Peyer's patch (tissue), 4 donors: ENCODE data around the gene DCC. TPM values are rescaled to one million over a fixed set of nuclear protein-coding genes. Genes with fewer than 3 reads are reported as not detected.

Source experiments
- DNase-seq, 3 donors: peaks; one replicate each; pipeline ENCODE4 v3.0.0-alpha.2; 2017 to 2019
- H3K27ac ChIP-seq, 4 donors: fragments of 200-600 bp; sonication (generic); one replicate each; pipeline ENCODE4 v1.5.1; 2016 to 2019
- H3K27me3 ChIP-seq, 2 donors: fragments of 200-600 bp; sonication (generic); one replicate each; pipeline ENCODE4 v1.5.1; 2019
- H3K36me3 ChIP-seq, 3 donors: fragments of 200-600 bp; sonication (generic); one replicate each; pipeline ENCODE4 v1.5.1; 2016 to 2019
- H3K4me1 ChIP-seq, 4 donors: fragments of 200-600 bp; sonication (generic); one replicate each; pipeline ENCODE4 v1.5.1; 2016 to 2019
- H3K4me3 ChIP-seq, 4 donors: fragments of 200-600 bp; sonication (generic); 1 replicate in 3 of 4; 2 replicates in 1 of 4; pipeline ENCODE4 v1.5.1; 2016 to 2019; ENCODE audit warnings: mild to moderate bottlenecking in 1 of 4
- H3K9me3 ChIP-seq, 4 donors: fragments of 200-600 bp; sonication (generic); one replicate each; pipeline ENCODE4 v1.5.1; 2016 to 2019; ENCODE audit warnings: mild to moderate bottlenecking in 1 of 4
- POLR2A ChIP-seq, 2 donors: fragments of 450-650 bp; IDR thresholded peaks; one replicate each; pipeline ENCODE4 v1.5.1; 2017; ENCODE audit warnings: antibody characterized with exemption in 2 of 2, mild to moderate bottlenecking in 2 of 2, moderate library complexity in 2 of 2
- total RNA-seq, 4 donors: library from RNA; depleted of rRNA; stranded (reverse); fragments of >200 nt; gene quantifications; one replicate each; pipeline ENCODE4 v1.1.0, GENCODE V29; 2016
- TF ChIP-seq, protein P1 (sequence below), 6 experiments: fragments of 450-650 bp in 4 of 6; fragments of 200-600 bp in 2 of 6; sonication (generic) in 1 of 6; IDR thresholded peaks; one replicate each; pipeline ENCODE4 v1.5.1; 2017 to 2019; ENCODE audit warnings: antibody characterized with exemption in 6 of 6, mild to moderate bottlenecking in 3 of 6, moderate library complexity in 1 of 6

The DCC gene
- total RNA-seq, 4 donors from 2014 or later, result 0.13 TPM; not detected in 3

DNA sequence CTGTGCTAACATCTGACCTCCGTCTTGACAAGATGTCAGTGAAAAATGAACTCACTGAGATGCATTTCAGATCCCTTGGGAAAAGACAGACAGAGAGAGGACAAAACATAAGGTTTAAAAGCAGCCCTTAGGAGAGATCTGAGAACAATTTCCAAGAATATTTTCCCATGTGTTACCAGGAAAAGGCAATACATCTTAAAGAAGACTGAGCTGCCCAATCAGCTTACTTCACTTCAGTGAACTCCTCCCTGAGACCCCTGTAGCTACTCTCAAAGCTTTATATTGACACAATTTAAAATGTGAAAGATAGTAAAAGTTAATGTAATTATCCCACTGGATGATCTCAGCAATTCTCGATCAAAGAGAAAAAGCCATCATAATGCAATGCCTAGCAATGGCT is 505.0 kb downstream of the DCC start:
- no peak for DNase-seq
- Histone ChIP-seq H3K27me3 (no peaks in the 10 kb centered on the region), H3K27ac (no peak overlapping the region), H3K36me3 (no peaks in the 10 kb centered on the region), H3K9me3 (no peaks in the 10 kb centered on the region), H3K4me1 (no peaks in the 10 kb centered on the region), H3K4me3 (no peak overlapping the region)
- TF ChIP-seq, protein P1, sequence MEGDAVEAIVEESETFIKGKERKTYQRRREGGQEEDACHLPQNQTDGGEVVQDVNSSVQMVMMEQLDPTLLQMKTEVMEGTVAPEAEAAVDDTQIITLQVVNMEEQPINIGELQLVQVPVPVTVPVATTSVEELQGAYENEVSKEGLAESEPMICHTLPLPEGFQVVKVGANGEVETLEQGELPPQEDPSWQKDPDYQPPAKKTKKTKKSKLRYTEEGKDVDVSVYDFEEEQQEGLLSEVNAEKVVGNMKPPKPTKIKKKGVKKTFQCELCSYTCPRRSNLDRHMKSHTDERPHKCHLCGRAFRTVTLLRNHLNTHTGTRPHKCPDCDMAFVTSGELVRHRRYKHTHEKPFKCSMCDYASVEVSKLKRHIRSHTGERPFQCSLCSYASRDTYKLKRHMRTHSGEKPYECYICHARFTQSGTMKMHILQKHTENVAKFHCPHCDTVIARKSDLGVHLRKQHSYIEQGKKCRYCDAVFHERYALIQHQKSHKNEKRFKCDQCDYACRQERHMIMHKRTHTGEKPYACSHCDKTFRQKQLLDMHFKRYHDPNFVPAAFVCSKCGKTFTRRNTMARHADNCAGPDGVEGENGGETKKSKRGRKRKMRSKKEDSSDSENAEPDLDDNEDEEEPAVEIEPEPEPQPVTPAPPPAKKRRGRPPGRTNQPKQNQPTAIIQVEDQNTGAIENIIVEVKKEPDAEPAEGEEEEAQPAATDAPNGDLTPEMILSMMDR (IDR thresholded peaks at IDR 0.05), result no peak
- no peak for TF ChIP-seq POLR2A (IDR thresholded peaks at IDR 0.05)

DNA sequence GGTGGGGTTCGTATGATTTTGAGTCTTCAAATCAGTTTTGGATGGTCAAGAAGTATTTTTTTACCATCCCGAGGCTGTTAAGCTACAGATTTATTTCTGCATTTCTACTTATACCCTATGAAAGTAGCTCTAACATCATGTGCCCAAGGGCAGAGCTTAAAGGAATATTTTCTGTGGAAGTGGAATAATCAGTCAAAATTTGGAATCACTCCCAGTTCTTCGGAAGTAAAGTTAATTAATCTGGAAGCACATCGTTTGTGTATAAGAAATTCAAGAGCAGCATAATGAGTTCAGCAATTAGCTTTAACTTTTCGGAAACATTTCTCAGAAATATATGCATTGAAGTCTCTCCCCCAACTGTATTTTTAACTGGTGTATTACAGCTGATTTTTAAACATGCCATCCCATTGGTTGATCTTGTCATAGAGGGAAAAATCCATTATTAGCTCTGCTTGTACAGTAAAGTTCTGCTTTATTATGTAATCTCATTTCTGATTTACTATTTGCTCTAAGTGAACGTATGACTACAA is 510.1 kb downstream of the DCC start:
- no peak overlapping the region for H3K27ac ChIP-seq
- H3K4me3 ChIP-seq, result no peak overlapping the region
- no peaks in the 10 kb centered on the region for H3K9me3 ChIP-seq
- H3K36me3 ChIP-seq, result no peaks in the 10 kb centered on the region
- TF ChIP-seq POLR2A (IDR thresholded peaks at IDR 0.05), result no peak
- H3K4me1 ChIP-seq, result no peaks in the 10 kb centered on the region
- DNase-seq, result no peak
- no peaks in the 10 kb centered on the region for H3K27me3 ChIP-seq

DNA sequence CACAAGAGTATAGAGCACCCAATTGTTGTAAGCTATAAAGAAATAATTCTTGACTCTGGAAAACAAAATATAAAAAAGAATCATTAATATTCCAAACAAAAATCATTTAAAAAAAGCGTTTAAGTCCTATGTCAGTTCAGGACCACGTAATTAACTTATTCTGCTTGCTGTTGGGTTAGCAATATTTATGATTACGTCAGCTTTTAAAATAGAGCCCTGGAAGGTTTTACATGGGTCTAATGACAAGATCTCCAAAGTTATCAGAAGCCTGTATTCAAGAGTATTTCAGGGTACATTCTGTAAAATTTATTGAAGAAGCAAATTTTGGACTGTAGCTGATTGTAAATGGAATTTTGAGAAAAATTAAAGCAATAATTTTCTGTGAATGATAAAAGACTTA is 521.6 kb downstream of the DCC start:
- Histone ChIP-seq H3K27ac (no peak overlapping the region), H3K4me1 (no peaks in the 10 kb centered on the region), H3K27me3 (no peaks in the 10 kb centered on the region), H3K4me3 (no peak overlapping the region), H3K9me3 (no peaks in the 10 kb centered on the region), H3K36me3 (no peaks in the 10 kb centered on the region)
- DNase-seq, result no peak
- TF ChIP-seq POLR2A (IDR thresholded peaks at IDR 0.05), result no peak
- TF ChIP-seq, protein P1 (IDR thresholded peaks at IDR 0.05), result no peak

DNA sequence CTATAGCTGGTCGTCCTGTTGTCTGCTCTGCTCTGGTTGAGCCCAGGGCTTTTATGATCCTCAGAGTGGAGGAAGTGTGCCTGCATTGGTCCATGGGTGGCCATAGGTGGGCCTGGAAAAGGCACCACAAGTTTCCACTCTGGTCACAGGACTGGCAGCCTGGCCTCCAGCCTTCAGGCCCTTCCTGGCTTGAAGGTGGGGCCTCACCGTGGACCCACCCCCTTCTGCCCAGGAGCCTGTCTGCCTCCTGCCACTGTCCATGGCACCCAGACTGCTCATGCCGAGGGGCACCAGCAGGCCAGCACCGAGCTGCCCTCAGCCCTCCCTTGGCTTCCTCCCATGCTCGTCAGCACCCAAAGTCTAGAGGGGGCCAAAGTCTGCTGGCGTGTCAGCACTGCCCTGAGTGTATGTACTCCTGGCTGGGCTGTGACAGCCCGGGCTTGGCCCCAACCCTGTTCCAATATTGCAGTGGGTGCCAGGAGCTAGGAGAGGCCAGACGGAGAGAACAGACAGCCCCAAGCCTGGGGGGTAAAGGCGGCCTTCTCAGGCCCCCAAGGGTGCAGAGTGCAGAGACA is 529.4 kb downstream of the DCC start:
- TF ChIP-seq, protein P1 (IDR thresholded peaks at IDR 0.05), result no peak
- no peak for TF ChIP-seq POLR2A (IDR thresholded peaks at IDR 0.05)
- H3K36me3 ChIP-seq, result no peaks in the 10 kb centered on the region
- H3K9me3 ChIP-seq, result no peaks in the 10 kb centered on the region
- H3K4me3 ChIP-seq, result no peak overlapping the region
- no peak for DNase-seq
- no peaks in the 10 kb centered on the region for H3K4me1 ChIP-seq
- H3K27ac ChIP-seq, result no peak overlapping the region
- H3K27me3 ChIP-seq, result no peaks in the 10 kb centered on the region

DNA sequence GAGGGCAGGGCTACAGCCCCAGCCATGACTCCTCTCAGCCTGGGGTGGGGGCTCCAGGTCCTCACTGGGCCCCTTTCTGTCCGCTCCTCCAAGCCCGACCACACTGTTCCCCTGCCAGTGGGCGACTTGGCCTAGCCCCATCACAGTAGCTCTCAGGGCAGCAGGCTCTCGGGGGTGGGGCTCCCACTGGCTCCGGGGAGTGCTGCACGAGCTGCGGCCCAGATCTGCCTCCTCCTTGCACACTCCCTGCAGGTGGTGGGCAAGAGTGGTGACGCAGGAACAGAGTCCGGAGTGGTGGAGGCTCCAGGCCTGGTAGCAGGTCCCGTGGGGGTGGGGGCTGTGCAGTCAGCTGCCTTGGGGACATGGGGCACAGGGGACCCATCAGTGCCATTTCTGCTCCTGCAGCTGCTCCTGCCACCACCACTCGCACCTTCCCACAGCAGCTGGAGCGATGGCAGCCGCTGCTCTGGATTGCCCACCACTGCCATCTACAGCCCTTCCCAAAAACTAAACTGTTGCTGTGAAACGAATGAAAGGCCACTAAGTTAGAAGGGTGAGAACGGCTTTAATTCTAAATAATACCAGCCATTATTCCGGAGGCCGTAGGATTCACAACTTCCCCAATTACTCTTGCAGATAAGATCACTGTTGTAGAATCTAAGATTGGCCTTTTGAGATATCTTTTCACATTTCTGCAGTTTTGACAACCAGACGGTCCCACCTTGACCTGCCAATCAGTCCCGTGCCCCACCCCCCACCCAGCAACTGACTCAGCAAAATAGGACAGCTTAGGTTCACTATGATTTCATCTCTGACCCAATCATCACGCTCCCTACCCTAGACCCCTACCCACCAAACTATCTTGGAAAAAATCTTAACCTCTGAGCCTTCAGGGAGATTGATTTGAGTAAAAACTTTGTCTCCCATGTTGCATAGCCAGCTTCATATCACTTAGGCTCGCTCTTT is 530.2 kb downstream of the DCC start:
- DNase-seq, result no peak
- H3K27me3 ChIP-seq, result no peaks in the 10 kb centered on the region
- H3K27ac ChIP-seq, result no peak overlapping the region
- TF ChIP-seq POLR2A (IDR thresholded peaks at IDR 0.05), result no peak
- TF ChIP-seq, protein P1 (IDR thresholded peaks at IDR 0.05), result no peak
- no peak overlapping the region for H3K4me3 ChIP-seq
- H3K4me1 ChIP-seq, result no peaks in the 10 kb centered on the region
- H3K9me3 ChIP-seq, result no peaks in the 10 kb centered on the region
- no peaks in the 10 kb centered on the region for H3K36me3 ChIP-seq

DNA sequence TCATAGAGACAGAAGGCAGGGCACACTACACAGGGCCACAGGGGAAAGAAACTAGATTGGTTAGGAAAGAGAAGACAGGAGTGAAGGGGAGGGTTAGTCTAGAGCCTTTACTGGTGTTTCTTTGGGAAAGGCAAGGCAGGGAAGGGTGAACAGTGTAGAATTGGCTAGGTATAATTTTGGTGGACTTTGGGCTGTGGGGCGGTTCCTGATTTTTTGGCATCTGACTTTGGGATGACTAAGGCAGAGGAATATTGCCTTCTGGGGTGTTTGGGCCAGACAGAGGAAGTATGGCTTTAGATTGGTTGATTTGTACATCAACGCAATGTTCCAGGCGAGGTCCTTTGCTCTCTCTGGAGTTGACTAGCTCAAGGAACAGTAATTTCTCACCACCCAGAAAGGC is 534.8 kb downstream of the DCC start:
- TF ChIP-seq, protein P1 (IDR thresholded peaks at IDR 0.05), result no peak
- no peak for TF ChIP-seq POLR2A (IDR thresholded peaks at IDR 0.05)

More for the DNA sequence above, 534.8 kb downstream of the DCC start:
- Histone ChIP-seq H3K4me3 (no peak overlapping the region), H3K27me3 (no peaks in the 10 kb centered on the region), H3K9me3 (no peaks in the 10 kb centered on the region), H3K36me3 (no peaks in the 10 kb centered on the region), H3K27ac (no peak overlapping the region), H3K4me1 (no peaks in the 10 kb centered on the region)
- no peak for DNase-seq
